HUES6 (cell line): ENCODE results near the gene USP32.

ENCODE experiments used
- H3K27ac ChIP-seq: 2 replicates; pipeline ENCODE4 v1.7.0; 2013; ENCODE audit warnings: low read depth, mild to moderate bottlenecking, low read length, inconsistent platforms
- H3K27me3 ChIP-seq: 2 replicates; pipeline ENCODE4 v1.6.1; 2013; ENCODE audit warnings: low read length; ENCODE audit not compliant: control insufficient read depth, insufficient read depth
- H3K36me3 ChIP-seq: 2 replicates; pipeline ENCODE4 v1.6.1; 2013; ENCODE audit warnings: low read length; ENCODE audit not compliant: control insufficient read depth, insufficient read depth
- H3K4me1 ChIP-seq: 2 replicates; pipeline ENCODE4 v1.6.1; 2013; ENCODE audit warnings: low read length; ENCODE audit not compliant: control insufficient read depth, insufficient read depth
- H3K4me3 ChIP-seq: 2 replicates; pipeline ENCODE4 v1.5.1; 2013; ENCODE audit warnings: low read depth, low read length
- H3K9ac ChIP-seq: one replicate; pipeline ENCODE4 v1.6.1; 2013; ENCODE audit warnings: mild to moderate bottlenecking, low read length
- H3K9me3 ChIP-seq: 2 replicates; pipeline ENCODE4 v1.6.1; 2013; ENCODE audit warnings: low read depth, low read length; ENCODE audit not compliant: control insufficient read depth, insufficient read depth

USP32 gene

GRCh38 chr17:60297760-60298401, 94.1 kb downstream of the USP32 start:
- H3K27ac ChIP-seq: no peak overlapping the region
- H3K4me1 ChIP-seq: no peaks in the 10 kb centered on the region
- H3K4me3 ChIP-seq: no peak overlapping the region
- no peaks in the 10 kb centered on the region for H3K27me3 ChIP-seq
- no peaks in the 10 kb centered on the region for H3K9me3 ChIP-seq
- H3K9ac ChIP-seq: no peak overlapping the region
- H3K36me3 ChIP-seq: peaks cover 20% of the 10 kb centered on the region

- Histone ChIP-seq H3K27ac (no peak overlapping the region), H3K4me1 (no peaks in the 10 kb centered on the region), H3K9me3 (no peaks in the 10 kb centered on the region), H3K9ac (no peak overlapping the region), H3K4me3 (no peak overlapping the region), H3K36me3 (peaks cover 19% of the 10 kb centered on the region), H3K27me3 (no peaks in the 10 kb centered on the region)
These were observed 95.8 kb downstream of the USP32 start for GRCh38 chr17:60296177-60296576.

- Histone ChIP-seq H3K4me1 (no peaks in the 10 kb centered on the region), H3K27ac (no peak overlapping the region), H3K36me3 (peaks cover 24% of the 10 kb centered on the region), H3K4me3 (no peak overlapping the region), H3K9ac (no peak overlapping the region), H3K9me3 (no peaks in the 10 kb centered on the region), H3K27me3 (no peaks in the 10 kb centered on the region)
These were observed 98.2 kb downstream of the USP32 start for GRCh38 chr17:60293580-60294335.

- Histone ChIP-seq H3K4me3 (no peak overlapping the region), H3K9ac (no peak overlapping the region), H3K9me3 (no peaks in the 10 kb centered on the region), H3K4me1 (no peaks in the 10 kb centered on the region), H3K27ac (no peak overlapping the region), H3K36me3 (peaks cover 32% of the 10 kb centered on the region), H3K27me3 (no peaks in the 10 kb centered on the region)
These were observed 99.2 kb downstream of the USP32 start for GRCh38 chr17:60292697-60293096.

GRCh38 chr17:60284709-60285108, 107.2 kb downstream of the USP32 start:
- no peaks in the 10 kb centered on the region for H3K9me3 ChIP-seq
- peaks cover 27% of the 10 kb centered on the region for H3K36me3 ChIP-seq
- no peak overlapping the region for H3K9ac ChIP-seq
- H3K4me1 ChIP-seq: no peaks in the 10 kb centered on the region
- no peak overlapping the region for H3K27ac ChIP-seq
- no peaks in the 10 kb centered on the region for H3K27me3 ChIP-seq
- H3K4me3 ChIP-seq: no peak overlapping the region

- Histone ChIP-seq H3K4me1 (no peaks in the 10 kb centered on the region), H3K9me3 (no peaks in the 10 kb centered on the region), H3K36me3 (peaks cover 21% of the 10 kb centered on the region), H3K4me3 (no peak overlapping the region), H3K27me3 (no peaks in the 10 kb centered on the region), H3K27ac (no peak overlapping the region), H3K9ac (no peak overlapping the region)
These were observed 108.1 kb downstream of the USP32 start for GRCh38 chr17:60283816-60284215.

GRCh38 chr17:60280673-60281072, 111.3 kb downstream of the USP32 start:
- H3K4me3 ChIP-seq: no peak overlapping the region
- no peaks in the 10 kb centered on the region for H3K4me1 ChIP-seq
- H3K27ac ChIP-seq: no peak overlapping the region
- no peaks in the 10 kb centered on the region for H3K27me3 ChIP-seq
- H3K9me3 ChIP-seq: no peaks in the 10 kb centered on the region
- H3K36me3 ChIP-seq: peaks cover 7% of the 10 kb centered on the region
- no peak overlapping the region for H3K9ac ChIP-seq

- Histone ChIP-seq H3K27me3 (no peaks in the 10 kb centered on the region), H3K4me3 (no peak overlapping the region), H3K36me3 (peaks cover 3% of the 10 kb centered on the region; the same call in 1 of the 2 replicates), H3K9ac (no peak overlapping the region), H3K4me1 (peaks cover 2% of the 10 kb centered on the region; the same call in 1 of the 2 replicates), H3K9me3 (no peaks in the 10 kb centered on the region), H3K27ac (no peak overlapping the region)
These were observed 113.7 kb downstream of the USP32 start for GRCh38 chr17:60278237-60278636.

- Histone ChIP-seq H3K9me3 (no peaks in the 10 kb centered on the region), H3K9ac (no peak overlapping the region), H3K4me3 (no peak overlapping the region), H3K4me1 (peaks cover 4% of the 10 kb centered on the region; the same call in 1 of the 2 replicates), H3K27ac (no peak overlapping the region), H3K36me3 (no peaks in the 10 kb centered on the region), H3K27me3 (no peaks in the 10 kb centered on the region)
These were observed 114.7 kb downstream of the USP32 start for GRCh38 chr17:60277258-60277657.

- H3K27me3 ChIP-seq: no peaks in the 10 kb centered on the region
- H3K4me3 ChIP-seq: no peak overlapping the region
- H3K27ac ChIP-seq: no peak overlapping the region
- H3K4me1 ChIP-seq: peaks cover 4% of the 10 kb centered on the region; the same call in 1 of the 2 replicates
- peaks cover 22% of the 10 kb centered on the region for H3K36me3 ChIP-seq
- H3K9ac ChIP-seq: no peak overlapping the region
- no peaks in the 10 kb centered on the region for H3K9me3 ChIP-seq
These were observed 122.5 kb downstream of the USP32 start for GRCh38 chr17:60269417-60269816.

GRCh38 chr17:60260540-60260939, 131.4 kb downstream of the USP32 start:
- no peaks in the 10 kb centered on the region for H3K27me3 ChIP-seq
- no peak overlapping the region for H3K27ac ChIP-seq
- H3K36me3 ChIP-seq: peaks cover 43% of the 10 kb centered on the region

More at GRCh38 chr17:60260540-60260939, 131.4 kb downstream of the USP32 start:
- H3K9ac ChIP-seq: no peak overlapping the region
- H3K4me3 ChIP-seq: no peak overlapping the region
- peaks cover 3% of the 10 kb centered on the region; the same call in 1 of the 2 replicates for H3K4me1 ChIP-seq
- H3K9me3 ChIP-seq: no peaks in the 10 kb centered on the region
